ENCODE data around the gene CERS5.

Gene CERS5

DNA sequence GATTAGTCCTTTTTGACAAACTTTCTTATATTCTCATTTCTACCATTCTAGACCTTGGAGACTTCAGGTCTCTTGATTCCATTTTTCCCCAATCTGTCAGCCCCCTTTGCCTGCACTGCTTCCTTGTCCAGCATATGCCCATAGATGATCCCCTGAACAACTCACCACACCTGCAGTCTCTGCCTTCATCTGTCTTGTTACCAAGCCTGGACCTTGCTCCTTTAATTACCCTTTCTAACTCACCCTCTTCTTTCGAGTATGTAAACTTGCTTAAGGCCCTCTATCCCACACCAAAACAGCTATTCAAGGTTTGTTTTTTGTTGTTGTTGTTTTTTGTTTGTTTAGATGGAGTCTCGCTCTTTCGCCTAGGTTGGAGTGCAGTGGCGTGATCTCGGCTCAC is 45.5 kb downstream of the CERS5 start:
- Histone ChIP-seq H3K4me1 (ENCODE audit: insufficient read depth, low read length) (peaks cover 8% of the 10 kb centered on the region), H3K4me3 (ENCODE audit: low read depth in 1 of 2, low read length in 2 of 2) (no peak overlapping the region), H3K9ac (ENCODE audit: low read length) (no peak overlapping the region), H3K36me3 (ENCODE audit: insufficient read depth, low read length) (peaks cover 46% of the 10 kb centered on the region), H3K27me3 (ENCODE audit: control insufficient read depth in 1 of 2, insufficient read depth in 2 of 2, low read length in 2 of 2) (no peaks in the 10 kb centered on the region), H3K9me3 (ENCODE audit: low read length) (no peaks in the 10 kb centered on the region), H3K27ac (ENCODE audit: low read depth, low read length) (no peak overlapping the region)

DNA sequence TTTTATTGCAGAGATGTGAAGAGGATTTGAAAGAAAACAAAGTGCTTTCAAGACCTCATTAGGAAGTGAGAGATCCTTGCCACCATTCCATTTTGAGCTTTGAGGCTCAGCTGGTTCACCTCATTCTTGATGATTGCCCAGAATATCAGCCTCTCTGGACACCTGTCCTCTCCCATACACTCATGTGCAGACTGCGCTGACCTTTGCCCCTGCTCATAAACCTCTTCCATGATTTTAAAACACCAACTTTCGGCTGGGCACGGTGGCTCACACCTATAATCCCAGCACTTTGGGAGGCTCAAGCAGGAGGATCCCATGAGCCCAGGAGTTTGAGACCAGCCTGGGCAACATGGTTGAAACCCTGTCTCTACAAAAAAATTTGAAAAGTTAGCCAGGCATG is 46.2 kb downstream of the CERS5 start:
- peaks cover 11% of the 10 kb centered on the region for H3K4me1 ChIP-seq (ENCODE audit: insufficient read depth, low read length)
- no peak overlapping the region for H3K9ac ChIP-seq (ENCODE audit: low read length)
- no peaks in the 10 kb centered on the region for H3K27me3 ChIP-seq (ENCODE audit: control insufficient read depth in 1 of 2, insufficient read depth in 2 of 2, low read length in 2 of 2)
- H3K27ac ChIP-seq (ENCODE audit: low read depth, low read length) = no peak overlapping the region
- H3K9me3 ChIP-seq (ENCODE audit: low read length) = no peaks in the 10 kb centered on the region
- H3K36me3 ChIP-seq (ENCODE audit: insufficient read depth, low read length) = peaks cover 47% of the 10 kb centered on the region
- H3K4me3 ChIP-seq (ENCODE audit: low read depth in 1 of 2, low read length in 2 of 2) = no peak overlapping the region

DNA sequence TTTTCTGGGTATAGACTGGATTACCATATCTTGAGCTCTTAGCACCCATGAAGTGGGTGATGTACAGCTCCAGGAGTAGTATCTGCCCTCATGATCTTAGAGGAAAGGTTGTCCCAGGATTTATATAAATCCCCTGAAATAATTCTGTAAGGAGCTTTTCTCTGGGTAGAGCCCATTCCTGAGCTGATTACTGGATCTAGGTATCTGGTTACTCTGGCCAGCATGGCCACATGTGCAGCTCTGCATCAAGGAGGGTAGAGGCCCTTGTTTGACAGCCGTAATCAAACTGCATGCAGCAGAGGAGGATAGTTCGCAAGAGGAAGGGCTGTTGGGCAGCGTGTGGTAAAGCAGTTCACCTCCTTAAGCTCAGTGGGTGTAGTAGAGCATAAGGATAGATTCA is 46.6 kb downstream of the CERS5 start:
- Histone ChIP-seq H3K4me1 (ENCODE audit: insufficient read depth, low read length) (peaks cover 11% of the 10 kb centered on the region), H3K9ac (ENCODE audit: low read length) (no peak overlapping the region), H3K36me3 (ENCODE audit: insufficient read depth, low read length) (peaks cover 51% of the 10 kb centered on the region), H3K4me3 (ENCODE audit: low read depth in 1 of 2, low read length in 2 of 2) (no peak overlapping the region), H3K9me3 (ENCODE audit: low read length) (no peaks in the 10 kb centered on the region), H3K27me3 (ENCODE audit: control insufficient read depth in 1 of 2, insufficient read depth in 2 of 2, low read length in 2 of 2) (no peaks in the 10 kb centered on the region), H3K27ac (ENCODE audit: low read depth, low read length) (no peak overlapping the region)

DNA sequence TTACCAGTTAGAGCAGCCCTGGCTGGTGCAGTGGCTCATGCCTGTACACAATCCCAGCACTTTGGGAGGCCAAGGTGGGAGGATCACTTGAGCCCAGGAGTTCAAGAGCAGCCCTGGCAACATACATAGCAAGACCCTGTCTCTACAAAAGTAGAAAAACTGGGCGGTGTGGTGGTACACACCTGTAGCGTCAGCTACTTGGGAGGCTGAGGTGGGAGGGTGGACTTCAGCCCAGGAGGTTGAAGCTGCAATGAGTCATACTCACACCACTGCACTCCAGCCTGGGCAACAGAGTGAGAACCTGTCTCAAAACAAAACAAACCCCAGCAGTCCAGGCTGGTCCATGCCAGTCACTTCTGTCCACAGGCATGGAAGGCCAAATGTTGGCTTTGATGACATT is 47.8 kb downstream of the CERS5 start:
- Histone ChIP-seq H3K27me3 (ENCODE audit: control insufficient read depth in 1 of 2, insufficient read depth in 2 of 2, low read length in 2 of 2) (no peaks in the 10 kb centered on the region), H3K9me3 (ENCODE audit: low read length) (no peaks in the 10 kb centered on the region), H3K9ac (ENCODE audit: low read length) (no peak overlapping the region), H3K36me3 (ENCODE audit: insufficient read depth, low read length) (peaks cover 52% of the 10 kb centered on the region), H3K4me3 (ENCODE audit: low read depth in 1 of 2, low read length in 2 of 2) (no peak overlapping the region), H3K27ac (ENCODE audit: low read depth, low read length) (no peak overlapping the region), H3K4me1 (ENCODE audit: insufficient read depth, low read length) (peaks cover 11% of the 10 kb centered on the region)

DNA sequence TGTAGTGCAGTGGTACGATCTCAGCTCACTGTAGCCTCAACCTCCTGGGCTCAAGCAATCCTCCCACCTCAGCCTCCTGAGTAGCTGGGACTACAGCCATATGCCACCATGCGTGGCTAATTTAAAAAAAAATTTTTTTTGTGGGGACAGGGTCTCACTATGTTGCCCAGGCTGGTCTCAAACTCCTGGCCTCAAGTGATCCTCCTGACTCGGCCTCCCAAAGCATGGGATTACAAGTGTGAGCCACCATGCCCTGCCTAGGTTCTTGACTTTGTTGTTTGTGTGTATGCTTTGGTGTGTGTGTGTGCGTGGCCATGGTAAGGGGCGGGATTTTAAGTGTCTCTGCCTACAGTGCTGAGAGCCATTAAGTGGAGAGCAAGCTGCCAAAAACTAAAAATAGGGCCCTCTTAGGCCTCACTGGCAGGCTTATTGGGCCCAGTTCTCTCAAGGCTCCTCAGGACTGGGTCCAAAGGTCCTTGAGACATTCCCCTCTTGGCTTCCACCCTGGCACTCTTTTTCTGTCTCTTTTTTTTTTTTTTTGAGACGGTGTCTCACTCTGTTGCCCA is 50.0 kb downstream of the CERS5 start:
- H3K9ac ChIP-seq (ENCODE audit: low read length) = no peak overlapping the region
- H3K27ac ChIP-seq (ENCODE audit: low read depth, low read length) = no peak overlapping the region
- H3K4me3 ChIP-seq (ENCODE audit: low read depth in 1 of 2, low read length in 2 of 2) = no peak overlapping the region
- H3K9me3 ChIP-seq (ENCODE audit: low read length) = no peaks in the 10 kb centered on the region
- peaks cover 30% of the 10 kb centered on the region for H3K36me3 ChIP-seq (ENCODE audit: insufficient read depth, low read length)
- H3K27me3 ChIP-seq (ENCODE audit: control insufficient read depth in 1 of 2, insufficient read depth in 2 of 2, low read length in 2 of 2) = no peaks in the 10 kb centered on the region
- H3K4me1 ChIP-seq (ENCODE audit: insufficient read depth, low read length) = peaks cover 23% of the 10 kb centered on the region

DNA sequence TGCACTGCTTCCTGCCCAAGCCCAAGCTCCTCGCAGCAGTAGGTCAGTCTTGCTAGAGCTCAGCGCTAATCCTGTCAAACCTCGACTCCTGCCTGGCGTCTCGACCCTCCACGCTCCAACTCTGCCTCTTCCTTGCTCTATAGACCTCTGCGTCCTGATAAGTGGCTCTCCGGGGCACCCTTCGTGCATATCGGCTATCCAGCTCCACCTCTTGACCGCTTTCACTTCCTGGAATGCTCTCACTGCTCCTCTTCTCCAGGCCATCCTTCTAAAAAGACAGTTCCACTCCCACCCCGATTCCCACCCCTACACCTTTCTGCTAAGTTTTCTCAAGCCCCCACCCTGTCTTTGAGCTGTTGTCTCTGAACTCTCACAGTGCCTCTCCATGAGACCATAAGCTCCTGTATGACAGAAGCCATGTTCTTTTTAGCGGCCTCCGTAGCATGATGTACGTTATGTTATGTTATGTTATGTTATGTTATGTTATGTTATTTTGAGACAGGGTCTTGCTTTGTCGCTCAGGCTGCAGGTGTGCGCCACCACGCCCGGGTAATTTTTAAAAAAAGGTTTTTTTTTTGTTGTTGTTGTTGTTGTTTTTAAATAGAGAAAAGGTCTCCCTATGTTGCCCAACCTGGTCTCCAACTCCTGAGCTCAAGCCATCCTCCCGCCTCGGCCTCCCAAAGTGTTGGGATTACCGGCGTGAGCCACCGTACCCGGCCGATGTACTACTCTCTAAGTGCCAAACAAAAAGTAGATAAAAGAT is 54.5 kb downstream of the CERS5 start:
- Histone ChIP-seq H3K4me3 (ENCODE audit: low read depth in 1 of 2, low read length in 2 of 2) (peak overlapping the region; percentile 77 to 100), H3K4me1 (ENCODE audit: insufficient read depth, low read length) (peaks cover 32% of the 10 kb centered on the region), H3K9ac (ENCODE audit: low read length) (peak overlapping the region; percentile 97), H3K36me3 (ENCODE audit: insufficient read depth, low read length) (peaks cover 6% of the 10 kb centered on the region), H3K9me3 (ENCODE audit: low read length) (no peaks in the 10 kb centered on the region), H3K27me3 (ENCODE audit: control insufficient read depth in 1 of 2, insufficient read depth in 2 of 2, low read length in 2 of 2) (no peaks in the 10 kb centered on the region), H3K27ac (ENCODE audit: low read depth, low read length) (peak overlapping the region; percentile 99)

DNA sequence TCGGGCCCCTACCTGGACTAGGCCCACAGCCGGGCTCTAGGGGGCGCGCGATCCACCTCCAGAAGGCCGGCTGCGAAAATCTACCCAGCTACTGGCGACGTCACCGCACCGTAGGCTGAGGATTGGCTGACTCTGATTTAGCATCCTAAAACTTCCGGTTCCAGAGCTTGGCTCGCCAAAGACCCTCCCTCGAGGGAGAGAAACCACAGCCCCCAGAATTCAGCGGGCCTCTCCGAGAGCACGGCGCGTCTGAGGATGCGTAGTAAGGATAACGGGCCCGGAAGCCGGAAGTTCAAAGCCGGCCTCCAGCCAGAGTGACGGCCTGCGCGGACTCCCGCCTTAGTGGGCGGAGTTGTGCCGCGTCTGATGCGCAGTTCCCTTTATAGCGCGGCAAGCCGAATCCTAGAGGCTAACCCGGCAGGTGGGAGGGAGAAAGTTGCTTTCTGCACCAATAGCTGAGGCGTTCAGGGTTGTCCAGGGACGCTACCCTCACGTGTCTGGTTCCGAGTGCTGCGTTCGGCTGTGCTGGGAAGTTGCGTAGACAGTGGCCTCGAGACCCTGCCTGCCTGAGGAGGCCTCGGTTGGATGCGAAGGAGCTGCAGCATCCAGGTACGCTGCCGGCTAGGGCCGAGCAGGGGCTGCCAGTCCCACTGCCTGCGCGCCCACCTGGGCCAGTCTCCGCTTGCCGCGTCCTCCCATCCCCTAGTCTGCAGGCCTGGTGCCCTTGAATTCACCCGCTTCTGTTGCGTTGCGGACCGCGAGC is 55.3 kb downstream of the CERS5 start, which contains the start of gene COX14:
Gene COX14, plus strand, starts transcription at position 544 of the 763 bp plus-strand sequence. CDS start 7,808 bp downstream, outside the sequence.
- no peaks in the 10 kb centered on the region for H3K9me3 ChIP-seq (ENCODE audit: low read length)
- H3K4me3 ChIP-seq (ENCODE audit: low read depth in 1 of 2, low read length in 2 of 2) = peak within 1 kb of the TSS; percentile 77 to 100
- peaks cover 6% of the 10 kb centered on the region for H3K36me3 ChIP-seq (ENCODE audit: insufficient read depth, low read length)
- peaks cover 25% of the 10 kb centered on the region for H3K4me1 ChIP-seq (ENCODE audit: insufficient read depth, low read length)
- no peaks in the 10 kb centered on the region for H3K27me3 ChIP-seq (ENCODE audit: control insufficient read depth in 1 of 2, insufficient read depth in 2 of 2, low read length in 2 of 2)
- H3K27ac ChIP-seq (ENCODE audit: low read depth, low read length) = peak within 1 kb of the TSS; percentile 99
- H3K9ac ChIP-seq (ENCODE audit: low read length) = peak within 1 kb of the TSS; percentile 97

DNA sequence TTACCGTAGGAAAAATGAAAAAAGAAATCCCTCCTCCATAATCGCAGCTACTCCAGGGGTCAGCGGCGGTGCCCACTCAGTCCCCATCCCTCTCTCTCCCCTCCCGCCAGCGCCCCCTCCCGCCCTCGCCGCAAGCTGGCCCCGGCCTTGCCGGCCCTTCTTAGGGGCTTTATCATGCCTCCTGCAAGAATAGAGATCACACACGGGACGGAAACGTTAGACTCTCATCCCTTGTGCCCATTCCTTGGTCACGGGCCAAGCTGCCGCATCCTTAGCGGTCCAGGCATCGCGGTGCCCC is 55.8 kb downstream of the CERS5 start:
- Histone ChIP-seq H3K9me3 (ENCODE audit: low read length) (no peaks in the 10 kb centered on the region), H3K9ac (ENCODE audit: low read length) (no peak overlapping the region), H3K4me1 (ENCODE audit: insufficient read depth, low read length) (peaks cover 23% of the 10 kb centered on the region), H3K4me3 (ENCODE audit: low read depth in 1 of 2, low read length in 2 of 2) (peak overlapping the region in 1 of 2 donors; percentile 41), H3K36me3 (ENCODE audit: insufficient read depth, low read length) (peaks cover 6% of the 10 kb centered on the region), H3K27ac (ENCODE audit: low read depth, low read length) (peak overlapping the region; percentile 54), H3K27me3 (ENCODE audit: control insufficient read depth in 1 of 2, insufficient read depth in 2 of 2, low read length in 2 of 2) (no peaks in the 10 kb centered on the region)

DNA sequence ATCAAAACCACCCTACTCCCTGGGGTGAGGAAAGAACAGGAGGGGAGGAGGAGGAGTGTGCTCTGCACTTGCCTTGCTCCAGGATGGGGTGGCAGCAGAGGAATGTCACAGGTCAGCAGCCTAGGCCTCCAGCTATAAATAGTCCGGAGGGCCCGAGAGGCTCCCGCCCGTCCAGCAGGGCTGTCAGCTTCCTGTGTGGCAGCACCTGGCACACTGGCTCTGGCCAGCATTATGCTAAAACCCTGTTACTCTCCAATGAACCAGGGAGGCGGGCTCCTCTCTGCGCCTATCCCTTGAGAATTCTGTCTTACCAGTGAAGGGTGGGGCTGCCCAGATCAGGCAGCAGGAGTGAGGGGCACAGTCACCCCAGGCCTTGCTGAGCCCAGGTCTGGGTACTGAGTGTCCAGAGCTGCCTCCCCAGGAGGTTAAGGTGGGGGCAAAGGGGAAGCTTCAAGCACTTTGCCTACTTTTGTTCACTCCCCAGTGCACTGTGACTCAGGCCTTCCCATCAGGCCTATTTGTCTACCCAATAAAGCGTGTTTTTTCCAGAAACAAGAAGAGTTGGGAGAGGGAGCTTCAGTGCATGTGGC is 56.3 kb downstream of the CERS5 start:
- no peaks in the 10 kb centered on the region for H3K27me3 ChIP-seq (ENCODE audit: control insufficient read depth in 1 of 2, insufficient read depth in 2 of 2, low read length in 2 of 2)
- peak overlapping the region in 1 of 2 donors; percentile 41 for H3K4me3 ChIP-seq (ENCODE audit: low read depth in 1 of 2, low read length in 2 of 2)
- H3K9me3 ChIP-seq (ENCODE audit: low read length) = no peaks in the 10 kb centered on the region
- H3K9ac ChIP-seq (ENCODE audit: low read length) = no peak overlapping the region
- H3K36me3 ChIP-seq (ENCODE audit: insufficient read depth, low read length) = peaks cover 4% of the 10 kb centered on the region
- H3K27ac ChIP-seq (ENCODE audit: low read depth, low read length) = peak overlapping the region; percentile 54
- H3K4me1 ChIP-seq (ENCODE audit: insufficient read depth, low read length) = peaks cover 21% of the 10 kb centered on the region

DNA sequence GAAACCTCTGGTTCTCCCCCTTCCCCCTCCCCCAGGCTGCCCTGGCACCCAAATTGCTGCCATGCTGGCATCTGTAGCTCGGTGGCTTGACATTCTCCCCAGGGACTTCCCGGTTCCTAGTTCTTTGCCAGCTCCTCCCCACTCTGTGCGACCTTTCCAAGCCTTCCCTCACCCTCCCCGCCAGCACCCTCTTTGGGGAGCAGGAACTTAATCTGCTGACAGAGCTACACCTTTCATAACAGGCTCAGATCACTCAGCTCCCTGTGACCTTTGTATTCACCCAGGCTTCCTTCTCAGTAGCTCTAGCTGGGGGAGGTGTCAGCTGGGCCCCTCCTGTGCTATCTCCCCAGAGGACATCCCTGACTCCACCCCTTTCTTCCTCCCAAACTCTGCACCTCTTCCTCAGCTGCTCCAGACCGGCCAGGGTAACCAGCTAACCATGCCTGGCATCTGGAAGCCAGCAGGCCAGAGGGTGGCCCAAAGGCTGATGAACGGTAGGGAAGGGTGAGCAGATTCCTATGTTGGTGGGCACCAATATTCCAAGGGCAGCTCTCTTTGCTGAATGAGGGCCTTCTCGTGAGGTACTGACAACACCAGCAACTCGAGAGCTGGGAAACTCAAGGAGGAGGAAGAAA is 56.9 kb downstream of the CERS5 start:
- H3K27me3 ChIP-seq (ENCODE audit: control insufficient read depth in 1 of 2, insufficient read depth in 2 of 2, low read length in 2 of 2) = no peaks in the 10 kb centered on the region
- H3K9me3 ChIP-seq (ENCODE audit: low read length) = no peaks in the 10 kb centered on the region
- H3K36me3 ChIP-seq (ENCODE audit: insufficient read depth, low read length) = no peaks in the 10 kb centered on the region
- H3K4me1 ChIP-seq (ENCODE audit: insufficient read depth, low read length) = peaks cover 21% of the 10 kb centered on the region
- H3K4me3 ChIP-seq (ENCODE audit: low read depth in 1 of 2, low read length in 2 of 2) = no peak overlapping the region
- peak overlapping the region; percentile 1 for H3K27ac ChIP-seq (ENCODE audit: low read depth, low read length)
- H3K9ac ChIP-seq (ENCODE audit: low read length) = no peak overlapping the region

DNA sequence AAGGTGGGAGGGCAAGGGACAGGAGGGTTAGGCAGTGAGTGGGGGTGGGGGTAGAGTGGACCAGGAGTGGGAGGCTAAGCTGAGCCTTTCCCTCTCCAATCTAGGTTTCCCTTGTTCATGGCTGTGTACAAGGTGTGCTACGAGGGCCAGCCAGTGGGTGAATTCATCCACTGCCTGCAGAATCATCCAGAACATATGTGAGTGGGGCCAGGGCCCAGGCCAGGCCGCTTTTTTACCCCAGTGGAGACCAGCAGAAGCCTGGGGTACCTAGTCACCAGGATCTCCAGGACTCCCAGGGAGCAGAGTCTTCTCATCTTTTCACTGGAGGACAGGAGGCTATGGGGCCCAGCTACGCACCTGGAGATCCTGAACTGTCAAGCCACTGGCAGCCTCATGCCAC is 57.9 kb downstream of the CERS5 start:
- Histone ChIP-seq H3K4me3 (ENCODE audit: low read depth in 1 of 2, low read length in 2 of 2) (no peak overlapping the region), H3K27me3 (ENCODE audit: control insufficient read depth in 1 of 2, insufficient read depth in 2 of 2, low read length in 2 of 2) (no peaks in the 10 kb centered on the region), H3K4me1 (ENCODE audit: insufficient read depth, low read length) (peaks cover 20% of the 10 kb centered on the region), H3K27ac (ENCODE audit: low read depth, low read length) (no peak overlapping the region), H3K9ac (ENCODE audit: low read length) (no peak overlapping the region), H3K9me3 (ENCODE audit: low read length) (no peaks in the 10 kb centered on the region), H3K36me3 (ENCODE audit: insufficient read depth, low read length) (no peaks in the 10 kb centered on the region)
